ACC112 (cell line): ENCODE results near the gene TBC1D5.
"Not testable (repeated sequence)": the region's sequence is repeated elsewhere in the genome, so short reads cannot be mapped to it uniquely, and the experiment has no call there.

Experiments used
- H2AFZ ChIP-seq: fragments of 200-600 bp; sonication (generic); one replicate; pipeline ENCODE4 v1.6.0; 2017; ENCODE audit warnings: antibody characterized with exemption, low read length; ENCODE audit not compliant: unreplicated experiment
- H3K27ac ChIP-seq: fragments of 200-600 bp; sonication (generic); 2 replicates; pipeline ENCODE4 v1.5.1; 2014; ENCODE audit warnings: low read depth, mild to moderate bottlenecking, antibody characterized with exemption, low read length, moderate library complexity
- H3K27me3 ChIP-seq: fragments of 200-600 bp; sonication (generic); 2 replicates; pipeline ENCODE4 v1.6.1; 2014; ENCODE audit warnings: mild to moderate bottlenecking, antibody characterized with exemption, low read length, moderate library complexity, mixed read lengths; ENCODE audit not compliant: insufficient read depth
- H3K36me3 ChIP-seq: fragments of 200-600 bp; sonication (generic); 2 replicates; pipeline ENCODE4 v1.6.1; 2016; ENCODE audit warnings: mild to moderate bottlenecking, antibody characterized with exemption, low read length, moderate library complexity, mixed read lengths; ENCODE audit not compliant: insufficient read depth
- H3K4me1 ChIP-seq: fragments of 200-600 bp; sonication (generic); one replicate; pipeline ENCODE4 v1.6.1; 2016; ENCODE audit warnings: low read length, mixed read lengths; ENCODE audit not compliant: insufficient read depth, unreplicated experiment, control insufficient read depth
- H3K4me3 ChIP-seq: fragments of 200-600 bp; sonication (generic); 2 replicates; pipeline ENCODE4 v1.5.1; 2014; ENCODE audit warnings: mild to moderate bottlenecking, low read depth, low read length
- H3K79me2 ChIP-seq: fragments of 200-600 bp; sonication (generic); one replicate; pipeline ENCODE4 v1.6.0; 2016; ENCODE audit warnings: low read length; ENCODE audit not compliant: control insufficient read depth, unreplicated experiment, insufficient read depth

Gene TBC1D5

DNA sequence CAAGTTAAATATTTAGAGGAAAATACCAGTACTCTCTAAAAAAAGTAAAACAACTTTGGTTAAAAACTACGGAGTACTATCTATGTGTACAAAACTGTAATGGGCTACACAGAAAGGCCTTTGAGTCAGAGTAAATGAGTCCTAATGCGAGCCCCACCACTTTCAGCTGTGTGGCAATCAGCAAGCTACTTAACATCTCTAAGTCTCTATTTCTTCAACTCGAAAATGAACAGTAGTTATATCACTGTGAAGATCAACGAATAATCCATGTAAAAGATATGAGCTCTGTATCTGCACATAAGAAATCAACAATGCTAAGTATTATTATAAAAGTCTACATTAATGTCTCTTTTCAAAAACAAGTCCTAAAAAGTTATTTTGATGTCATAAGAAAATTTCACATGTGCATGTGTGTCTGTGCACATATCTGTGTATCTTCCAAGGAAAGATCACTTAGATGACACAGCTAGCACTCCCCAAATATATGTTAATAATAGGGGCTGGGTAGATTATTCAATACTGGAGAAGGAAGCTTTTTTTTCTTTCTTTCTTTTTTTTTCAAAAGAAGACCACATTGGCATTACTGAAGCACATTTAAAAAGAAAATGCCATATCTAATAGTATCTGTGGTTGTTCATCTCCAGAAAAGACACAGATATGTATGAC, 58.8 kb downstream of the TBC1D5 start:
- peaks cover 8% of the 10 kb centered on the region for H3K79me2 ChIP-seq
- H2AFZ ChIP-seq = no peak overlapping the region
- H3K27ac ChIP-seq = no peak overlapping the region
- no peaks in the 10 kb centered on the region for H3K27me3 ChIP-seq
- H3K4me1 ChIP-seq = peaks cover 15% of the 10 kb centered on the region
- no peak overlapping the region for H3K4me3 ChIP-seq
- no peaks in the 10 kb centered on the region for H3K36me3 ChIP-seq

DNA sequence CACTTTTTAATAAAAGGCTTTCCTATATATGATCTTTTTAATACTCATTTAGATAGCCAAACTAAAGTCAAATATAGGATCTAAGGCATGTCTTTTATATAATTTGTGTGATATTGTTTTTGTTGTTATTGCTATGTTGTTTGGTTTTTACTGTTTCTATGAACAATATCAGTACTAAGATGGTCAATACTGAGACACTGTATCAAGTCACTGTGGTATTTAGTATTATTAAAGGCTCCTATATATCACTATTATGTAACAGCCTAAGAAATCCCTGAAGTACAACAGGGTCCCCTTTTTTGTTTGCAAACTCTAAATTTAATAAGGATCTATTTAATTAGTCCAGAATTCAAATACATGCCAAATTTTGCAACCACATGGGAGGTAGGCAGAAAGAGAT, 61.9 kb downstream of the TBC1D5 start:
- Histone ChIP-seq H2AFZ (no peak overlapping the region), H3K4me1 (peaks cover 15% of the 10 kb centered on the region), H3K27me3 (no peaks in the 10 kb centered on the region), H3K36me3 (no peaks in the 10 kb centered on the region), H3K27ac (no peak overlapping the region), H3K4me3 (no peak overlapping the region), H3K79me2 (peaks cover 3% of the 10 kb centered on the region)

GRCh38 chr3:17678116-17678741, 64.2 kb downstream of the TBC1D5 start:
- peaks cover 12% of the 10 kb centered on the region for H3K4me1 ChIP-seq
- H3K27ac ChIP-seq = 0 out of 2 replicates have a peak overlapping the region, but pooled peaks have one; percentile 3
- no peaks in the 10 kb centered on the region for H3K36me3 ChIP-seq
- no peaks in the 10 kb centered on the region for H3K27me3 ChIP-seq
- H2AFZ ChIP-seq = no peak overlapping the region
- no peak overlapping the region for H3K4me3 ChIP-seq
- H3K79me2 ChIP-seq = peaks cover 6% of the 10 kb centered on the region

DNA sequence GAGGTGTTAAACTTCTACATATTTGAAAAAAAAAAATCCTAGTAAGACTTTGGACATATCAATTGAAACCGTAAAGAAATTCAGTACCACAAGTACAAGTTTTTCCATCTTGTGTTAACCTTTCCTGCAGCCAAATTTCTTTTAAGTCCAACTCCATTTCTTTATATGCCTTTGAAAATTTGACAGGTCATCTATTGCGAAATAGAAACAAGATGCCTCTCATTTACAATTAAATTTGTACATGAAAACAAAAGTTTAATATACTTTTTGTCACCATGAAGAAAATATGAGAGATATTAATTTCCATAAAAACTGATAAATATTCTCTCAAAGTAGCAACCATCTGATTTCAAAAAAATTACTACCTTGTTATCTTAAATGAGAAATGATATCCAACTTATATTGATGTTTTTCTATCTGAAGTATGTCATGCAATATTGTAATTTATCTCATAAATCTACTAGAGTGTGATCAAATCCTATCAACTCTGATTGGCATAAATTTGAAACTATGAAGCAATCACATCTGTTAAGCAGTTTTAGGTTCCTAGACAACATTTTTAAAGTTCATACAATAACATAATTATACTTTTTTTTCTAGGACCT, 68.2 kb downstream of the TBC1D5 start:
- no peaks in the 10 kb centered on the region for H3K27me3 ChIP-seq
- no peak overlapping the region for H3K27ac ChIP-seq

GRCh38 chr3:17672506-17672905, 69.9 kb downstream of the TBC1D5 start:
- no peak overlapping the region for H3K27ac ChIP-seq
- no peak overlapping the region for H3K4me3 ChIP-seq
- no peaks in the 10 kb centered on the region; the same call in 1 of the 2 replicates for H3K36me3 ChIP-seq
- H3K27me3 ChIP-seq = no peaks in the 10 kb centered on the region
- no peak overlapping the region for H2AFZ ChIP-seq
- no peaks in the 10 kb centered on the region for H3K4me1 ChIP-seq
- peaks cover 9% of the 10 kb centered on the region for H3K79me2 ChIP-seq

More for the DNA sequence above, 68.2 kb downstream of the TBC1D5 start:
- no peak overlapping the region for H3K4me3 ChIP-seq
- H3K79me2 ChIP-seq = peaks cover 11% of the 10 kb centered on the region
- no peak overlapping the region for H2AFZ ChIP-seq
- H3K36me3 ChIP-seq = no peaks in the 10 kb centered on the region; the same call in 1 of the 2 replicates
- H3K4me1 ChIP-seq = peaks cover 3% of the 10 kb centered on the region

DNA sequence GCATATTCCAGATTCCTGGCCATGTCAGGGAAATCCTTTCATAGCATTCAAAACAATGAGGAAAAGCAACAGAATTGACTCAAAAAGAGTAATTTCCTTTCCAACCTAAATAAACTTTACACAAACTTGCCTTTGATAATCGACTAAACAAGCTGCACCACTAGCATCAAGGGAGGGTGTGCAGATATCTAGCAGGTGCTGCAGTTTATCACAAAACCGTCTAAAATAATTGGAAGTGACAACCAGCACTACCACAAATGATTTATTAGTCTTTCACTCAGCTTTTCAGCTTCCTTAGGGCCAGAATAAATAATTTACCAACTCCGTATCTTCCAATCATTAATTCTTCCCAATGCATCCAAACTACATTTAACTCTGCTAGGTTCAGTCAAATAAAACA, 71.7 kb downstream of the TBC1D5 start:
- Histone ChIP-seq H3K79me2 (peaks cover 9% of the 10 kb centered on the region), H3K4me3 (no peak overlapping the region), H3K4me1 (no peaks in the 10 kb centered on the region)

DNA sequence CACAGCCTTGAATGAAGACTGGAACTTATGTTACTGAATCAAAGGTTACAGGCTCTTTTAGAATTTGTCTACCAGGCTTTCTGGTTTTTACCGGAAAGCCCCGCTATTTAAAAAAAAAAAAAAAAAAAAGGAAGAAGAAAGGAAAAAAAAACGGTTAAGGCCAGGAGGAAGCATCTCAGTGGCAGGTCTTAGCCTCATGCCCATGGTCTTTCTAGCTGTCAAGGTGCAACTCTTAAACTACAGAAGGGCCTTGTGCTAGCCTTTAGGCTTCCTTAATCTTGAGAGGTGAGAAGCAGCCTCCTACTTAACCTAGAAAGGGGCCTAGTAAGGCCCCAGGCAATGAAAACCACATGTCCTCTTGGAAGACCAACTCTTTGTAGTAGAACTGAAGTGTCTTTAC, 77.5 kb downstream of the TBC1D5 start:
- Histone ChIP-seq H3K4me3 (no peak overlapping the region), H3K27me3 (no peaks in the 10 kb centered on the region), H3K36me3 (0 out of 2 replicates have a peak, but pooled peaks cover 2% of the 10 kb centered on the region), H3K27ac (no peak overlapping the region), H2AFZ (no peak overlapping the region), H3K4me1 (no peaks in the 10 kb centered on the region), H3K79me2 (peaks cover 5% of the 10 kb centered on the region)

More for the DNA sequence above, 71.7 kb downstream of the TBC1D5 start:
- H3K27ac ChIP-seq = no peak overlapping the region
- H3K36me3 ChIP-seq = no peaks in the 10 kb centered on the region; the same call in 1 of the 2 replicates
- H2AFZ ChIP-seq = no peak overlapping the region
- no peaks in the 10 kb centered on the region for H3K27me3 ChIP-seq

DNA sequence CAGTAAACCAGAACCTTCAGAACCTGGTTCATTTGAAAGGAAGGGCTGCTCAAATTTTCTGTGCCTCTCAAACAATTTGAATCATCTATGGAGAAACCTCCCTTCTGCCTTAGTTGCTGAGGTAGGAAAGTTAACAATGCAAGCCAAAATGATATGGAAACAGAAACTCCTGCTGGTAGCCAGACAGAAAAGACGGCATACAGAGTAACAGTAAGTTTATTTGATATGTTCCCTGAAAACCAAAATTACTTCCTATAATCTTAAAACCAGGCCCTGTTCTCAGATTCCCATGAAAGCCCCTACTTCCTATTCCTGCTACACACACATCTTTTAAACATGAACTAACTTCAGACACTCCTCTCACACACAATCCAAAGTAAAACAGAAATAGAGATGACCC, 86.2 kb downstream of the TBC1D5 start:
- Histone ChIP-seq H2AFZ (no peak overlapping the region), H3K27ac (no peak overlapping the region), H3K36me3 (no peaks in the 10 kb centered on the region), H3K79me2 (peaks cover 14% of the 10 kb centered on the region), H3K4me1 (no peaks in the 10 kb centered on the region), H3K4me3 (no peak overlapping the region), H3K27me3 (no peaks in the 10 kb centered on the region)

GRCh38 chr3:17655743-17656142, 86.7 kb downstream of the TBC1D5 start:
- Histone ChIP-seq H3K27ac (no peak overlapping the region), H2AFZ (no peak overlapping the region), H3K4me3 (no peak overlapping the region), H3K27me3 (no peaks in the 10 kb centered on the region), H3K79me2 (peaks cover 14% of the 10 kb centered on the region), H3K4me1 (no peaks in the 10 kb centered on the region), H3K36me3 (no peaks in the 10 kb centered on the region)

DNA sequence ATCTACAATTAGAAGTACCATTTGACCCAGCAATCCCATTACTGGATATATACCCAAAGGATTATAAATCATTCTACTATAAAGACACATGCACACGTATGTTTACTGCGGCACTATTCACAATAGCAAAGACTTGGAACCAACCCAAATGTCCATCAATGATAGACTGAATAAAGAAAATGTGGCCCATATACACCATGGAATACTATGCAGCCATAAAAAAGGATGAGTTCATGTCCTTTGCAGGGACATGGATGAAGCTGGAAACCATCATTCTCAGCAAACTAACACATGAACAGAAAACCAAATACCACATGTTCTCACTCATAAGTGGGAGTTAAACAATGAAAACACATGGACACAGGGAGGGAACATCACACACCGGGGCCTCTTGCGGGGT, 92.7 kb downstream of the TBC1D5 start:
- H3K79me2 ChIP-seq, H3K27me3 ChIP-seq, H2AFZ ChIP-seq, H3K4me3 ChIP-seq, H3K4me1 ChIP-seq, H3K36me3 ChIP-seq, H3K27ac ChIP-seq: not testable (repeated sequence)
